IMR-90 (cell line): ENCODE data around the gene ABHD17C.

Source experiments
- CEBPB ChIP-seq: IDR thresholded peaks from 2 replicates; pipeline ENCODE4 v1.6.1; 2012; ENCODE audit warnings: low read depth, low read length, improper control_type of control experiment
- CTCF ChIP-seq: conservative IDR thresholded peaks from 2 replicates; pipeline ENCODE4 v1.5.1; 2012; ENCODE audit warnings: mild to moderate bottlenecking, low read depth, low read length, improper control_type of control experiment
- MXI1 ChIP-seq: IDR thresholded peaks from 2 replicates; pipeline ENCODE4 v1.6.1; 2012; ENCODE audit warnings: low read depth, mild to moderate bottlenecking, low read length, moderate library complexity, borderline replicate concordance
- NFE2L2 ChIP-seq: fragments of 150-350 bp; IDR thresholded peaks from 2 replicates; pipeline ENCODE4 v1.6.1; 2016; ENCODE audit warnings: low read depth, mild to moderate bottlenecking, low read length
- RCOR1 ChIP-seq: IDR thresholded peaks from 2 replicates; pipeline ENCODE4 v1.6.1; 2012; ENCODE audit warnings: mild to moderate bottlenecking, low read length, improper control_type of control experiment; ENCODE audit not compliant: insufficient replicate concordance
- RFX5 ChIP-seq: IDR thresholded peaks from 2 replicates; pipeline ENCODE4 v1.8.0; 2012; ENCODE audit warnings: low read depth, mild to moderate bottlenecking, low read length, moderate library complexity

- TF ChIP-seq RFX5 = no peak
- TF ChIP-seq CTCF = no peak
- TF ChIP-seq CEBPB = no peak
- no peak for TF ChIP-seq RCOR1
- TF ChIP-seq MXI1 = no peak
- no peak for TF ChIP-seq NFE2L2
Observed at GRCh38 chr15:80783260-80783659, 88.2 kb downstream of the ABHD17C start.
